OCI-LY7 (cell line): ENCODE measurements around the gene FLNA. TPM values are rescaled to one million over a fixed set of nuclear protein-coding genes. Genes with fewer than 3 reads are reported as not detected.

Source experiments
- BruUV-seq: library from RNA; stranded (reverse); fragments of 400-500 nt; replicated peaks from 2 replicates; lab custom pipeline; 2021; lab: Mats Ljungman, UMichigan
- CTCF ChIA-PET: fragments of 300-600 bp; sonication (Branson Sonifier 250); formaldehyde crosslinking; loops from one replicate; lab custom pipeline; 2022; ENCODE audit warnings: antibody characterized with exemption; ENCODE audit not compliant: unreplicated experiment; lab: Charles Lee
- POLR2A ChIA-PET: fragments of 300-600 bp; sonication (Branson Sonifier 250); formaldehyde crosslinking; loops from one replicate; lab custom pipeline; 2022; ENCODE audit warnings: antibody characterized with exemption; lab: Charles Lee
- DNase-seq: peaks from one replicate; pipeline ENCODE4 v3.0.0-alpha.2; 2015; ENCODE audit warnings: low spot score
- H2AFZ ChIP-seq: fragments of 200-600 bp; sonication (generic), shearing (Covaris generic); 2 replicates; pipeline ENCODE4 v1.6.1; 2014; ENCODE audit warnings: mild to moderate bottlenecking, antibody characterized with exemption, low read length, moderate library complexity
- H3K27ac ChIP-seq: fragments of 200-600 bp; sonication (generic); 2 replicates; pipeline ENCODE4 v1.5.1; 2014; ENCODE audit warnings: mixed run types, low read depth, mild to moderate bottlenecking, moderate library complexity, low read length, inconsistent platforms; ENCODE audit not compliant: poor library complexity, severe bottlenecking
- H3K36me3 ChIP-seq: fragments of 200-600 bp; sonication (generic); 2 replicates; pipeline ENCODE4 v1.6.1; 2014; ENCODE audit warnings: mild to moderate bottlenecking, antibody characterized with exemption, low read length, moderate library complexity, mixed read lengths; ENCODE audit not compliant: insufficient read depth
- H3K4me1 ChIP-seq: fragments of 200-600 bp; sonication (generic); 2 replicates; pipeline ENCODE4 v1.5.1; 2014; ENCODE audit warnings: mild to moderate bottlenecking, low read length; ENCODE audit not compliant: insufficient read depth, poor library complexity, severe bottlenecking
- H3K4me2 ChIP-seq: fragments of 200-600 bp; sonication (generic); 2 replicates; pipeline ENCODE4 v1.6.1; 2014; ENCODE audit warnings: mild to moderate bottlenecking, low read length
- H3K4me3 ChIP-seq: fragments of 200-600 bp; sonication (generic); 2 replicates; pipeline ENCODE4 v1.5.1; 2014; ENCODE audit warnings: mild to moderate bottlenecking, low read depth, low read length; ENCODE audit not compliant: poor library complexity, severe bottlenecking
- H3K79me2 ChIP-seq: fragments of 200-600 bp; sonication (generic); 2 replicates; pipeline ENCODE4 v1.6.1; 2016; ENCODE audit warnings: low read depth, mild to moderate bottlenecking, low read length, moderate library complexity, mixed read lengths; ENCODE audit not compliant: insufficient read depth
- H3K9me2 ChIP-seq: fragments of 200-600 bp; sonication (generic); 2 replicates; pipeline ENCODE4 v1.6.1; 2016; ENCODE audit warnings: mild to moderate bottlenecking, low read length, mixed read lengths; ENCODE audit not compliant: insufficient read depth
- H3K9me3 ChIP-seq: fragments of 200-600 bp; sonication (generic); 2 replicates; pipeline ENCODE4 v1.6.1; 2014; ENCODE audit warnings: mild to moderate bottlenecking, mixed run types, low read length, mixed read lengths
- H4K20me1 ChIP-seq: fragments of 200-600 bp; sonication (generic); 2 replicates; pipeline ENCODE4 v1.6.1; 2014; ENCODE audit warnings: mild to moderate bottlenecking, antibody characterized with exemption, low read length, moderate library complexity, mixed read lengths; ENCODE audit not compliant: insufficient read depth
- CTCF ChIP-seq: fragments of 200-600 bp; sonication (generic); conservative IDR thresholded peaks from 2 replicates; pipeline ENCODE4 v1.5.1; 2014; ENCODE audit warnings: mild to moderate bottlenecking, antibody characterized with exemption, low read length, moderate library complexity, mixed read lengths
- EZH2phosphoT487 ChIP-seq: fragments of 200-600 bp; sonication (generic); IDR thresholded peaks from 2 replicates; pipeline ENCODE4 v1.6.1; 2018; ENCODE audit warnings: low read depth, borderline replicate concordance, mild to moderate bottlenecking, mixed run types, antibody characterized with exemption, low read length, moderate library complexity, mixed read lengths
- intact Hi-C: fragments of 100-400 bp; cut with micrococcal nuclease; formaldehyde crosslinking; loops from one replicate; pipeline ENCODE4 v1.10.0; 2022; ENCODE audit not compliant: unreplicated experiment
- total RNA-seq, 2 experiments: library from RNA; depleted of rRNA in 1 of 2; stranded (reverse); fragments of >200 nt in 1 of 2; shearing (Covaris generic) in 1 of 2; gene quantifications; 2 replicates each; pipeline ENCODE4 v1.2.3, GENCODE V29; 2014 to 2022

Gene FLNA
- total RNA-seq, 2 experiments from 2014 or later, result 78.8 to 97.7 TPM

- ChIA-PET POLR2A (interaction anchor here (0.7 kb wide), 1 partner anchor 65 kb away, joined by 4 read pairs; no protein-coding TSS in a partner anchor), CTCF (no interaction called here)
- Histone ChIP-seq H3K79me2 (peaks cover 16% of the 10 kb centered on the region; the same call in 1 of the 2 replicates), H3K4me1 (peaks cover 36% of the 10 kb centered on the region), H3K9me3 (no peaks in the 10 kb centered on the region), H2AFZ (no peak overlapping the region), H3K4me3 (peak overlapping the region; percentile 74), H4K20me1 (0 out of 2 replicates have a peak, but pooled peaks cover 3% of the 10 kb centered on the region), H3K4me2 (peak overlapping the region; percentile 98), H3K27ac (peak overlapping the region; percentile 29), H3K36me3 (peaks cover 10% of the 10 kb centered on the region; the same call in 1 of the 2 replicates), H3K9me2 (no peaks in the 10 kb centered on the region)
- TF ChIP-seq CTCF (no peak), EZH2phosphoT487 (no peak)
- DNase-seq, result peak; percentile 43
- intact Hi-C loops, result loop anchor here (10.0 kb wide), 1 partner anchor 446 kb away; the partner anchor contains the start of gene ARHGAP4
- no TSS peak for BruUV-seq
Measured at GRCh38 chrX:154370300-154371016, 4.0 kb downstream of the FLNA start.

- Histone ChIP-seq H3K36me3 (peaks cover 10% of the 10 kb centered on the region; the same call in 1 of the 2 replicates), H3K4me2 (peak overlapping the region; percentile 98), H2AFZ (no peak overlapping the region), H3K9me3 (no peaks in the 10 kb centered on the region), H3K27ac (peak overlapping the region; percentile 29), H4K20me1 (0 out of 2 replicates have a peak, but pooled peaks cover 3% of the 10 kb centered on the region), H3K4me3 (peak overlapping the region; percentile 74), H3K79me2 (peaks cover 16% of the 10 kb centered on the region; the same call in 1 of the 2 replicates), H3K9me2 (no peaks in the 10 kb centered on the region), H3K4me1 (peaks cover 30% of the 10 kb centered on the region)
- intact Hi-C loops, result loop anchor here (10.0 kb wide), 1 partner anchor 445 kb away; the partner anchor contains the start of gene ARHGAP4
- DNase-seq, result peak; percentile 15
- CTCF ChIA-PET, result no interaction called here
- no TSS peak for BruUV-seq
- POLR2A ChIA-PET, result interaction anchor here (0.6 kb wide), 1 partner anchor 43 kb away, joined by 4 read pairs; no protein-coding TSS in a partner anchor
- no peak for TF ChIP-seq EZH2phosphoT487
Measured at GRCh38 chrX:154369449-154370299, 4.8 kb downstream of the FLNA start.
